Lower leg skin (tissue), 4 donors: ENCODE data around the gene BAD. TPM values are rescaled to one million over a fixed set of nuclear protein-coding genes. Genes with fewer than 3 reads are reported as not detected.

Experiments used
- DNase-seq, 2 donors: peaks; one replicate each; pipeline ENCODE4 v3.0.0-alpha.2; 2019; ENCODE audit warnings: low spot score in 2 of 2
- H3K4me3 ChIP-seq: fragments of 200-600 bp; sonication (generic); 2 replicates; pipeline ENCODE4 v1.5.1; 2017; ENCODE audit warnings: mild to moderate bottlenecking, low read depth; ENCODE audit not compliant: poor library complexity, severe bottlenecking
- POLR2A ChIP-seq, 2 donors: fragments of 450-650 bp; IDR thresholded peaks; one replicate each; pipeline ENCODE4 v1.6.1; 2016 to 2017; ENCODE audit warnings: antibody characterized with exemption in 2 of 2, mild to moderate bottlenecking in 1 of 2, moderate library complexity in 1 of 2
- WGBS, 2 donors: methylation state at CpG; one replicate each; pipeline ENCODE4 v1.1.5; 2018; 5-methylcytosine and 5-hydroxymethylcytosine counted together
- intact Hi-C: fragments of 100-400 bp; cut with DNase I; formaldehyde crosslinking; loops from one replicate; pipeline ENCODE4 v1.15.0; 2023; ENCODE audit warnings: low total_unique reads
- total RNA-seq, 4 donors: library from RNA; depleted of rRNA; stranded (reverse); fragments of >200 nt; gene quantifications; one replicate each; pipeline ENCODE4 v1.1.0, GENCODE V29; 2016
- TF ChIP-seq, protein P1 (sequence below), 3 donors: fragments of 450-650 bp; IDR thresholded peaks; one replicate each; pipeline ENCODE4 v1.5.1; 2016; ENCODE audit warnings: antibody characterized with exemption in 3 of 3, mild to moderate bottlenecking in 3 of 3, moderate library complexity in 2 of 3

The BAD gene
- total RNA-seq, 4 donors from 2014 or later, result 65.9 to 99.7 (median 89.4) TPM

GRCh38 chr11:64284962-64285884, 758 bp upstream of the BAD start, which contains the start of gene GPR137:
GPR137 (plus strand) TSS chr11:64285848; CDS start chr11:64286525, 677 bp downstream.
- H3K4me3 ChIP-seq, result peak within 1 kb of the TSS; percentile 85
- intact Hi-C loops, result no loop called here
- 0 to 1% methylated on average over 22 to 41 of the region's 102 CpGs for WGBS, 2 donors
- DNase-seq, result peak; percentile 78 to 97
- TF ChIP-seq, protein P1, sequence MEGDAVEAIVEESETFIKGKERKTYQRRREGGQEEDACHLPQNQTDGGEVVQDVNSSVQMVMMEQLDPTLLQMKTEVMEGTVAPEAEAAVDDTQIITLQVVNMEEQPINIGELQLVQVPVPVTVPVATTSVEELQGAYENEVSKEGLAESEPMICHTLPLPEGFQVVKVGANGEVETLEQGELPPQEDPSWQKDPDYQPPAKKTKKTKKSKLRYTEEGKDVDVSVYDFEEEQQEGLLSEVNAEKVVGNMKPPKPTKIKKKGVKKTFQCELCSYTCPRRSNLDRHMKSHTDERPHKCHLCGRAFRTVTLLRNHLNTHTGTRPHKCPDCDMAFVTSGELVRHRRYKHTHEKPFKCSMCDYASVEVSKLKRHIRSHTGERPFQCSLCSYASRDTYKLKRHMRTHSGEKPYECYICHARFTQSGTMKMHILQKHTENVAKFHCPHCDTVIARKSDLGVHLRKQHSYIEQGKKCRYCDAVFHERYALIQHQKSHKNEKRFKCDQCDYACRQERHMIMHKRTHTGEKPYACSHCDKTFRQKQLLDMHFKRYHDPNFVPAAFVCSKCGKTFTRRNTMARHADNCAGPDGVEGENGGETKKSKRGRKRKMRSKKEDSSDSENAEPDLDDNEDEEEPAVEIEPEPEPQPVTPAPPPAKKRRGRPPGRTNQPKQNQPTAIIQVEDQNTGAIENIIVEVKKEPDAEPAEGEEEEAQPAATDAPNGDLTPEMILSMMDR (IDR thresholded peaks at IDR 0.05), result no peak
- TF ChIP-seq POLR2A (IDR thresholded peaks at IDR 0.05), result no peak

DNA sequence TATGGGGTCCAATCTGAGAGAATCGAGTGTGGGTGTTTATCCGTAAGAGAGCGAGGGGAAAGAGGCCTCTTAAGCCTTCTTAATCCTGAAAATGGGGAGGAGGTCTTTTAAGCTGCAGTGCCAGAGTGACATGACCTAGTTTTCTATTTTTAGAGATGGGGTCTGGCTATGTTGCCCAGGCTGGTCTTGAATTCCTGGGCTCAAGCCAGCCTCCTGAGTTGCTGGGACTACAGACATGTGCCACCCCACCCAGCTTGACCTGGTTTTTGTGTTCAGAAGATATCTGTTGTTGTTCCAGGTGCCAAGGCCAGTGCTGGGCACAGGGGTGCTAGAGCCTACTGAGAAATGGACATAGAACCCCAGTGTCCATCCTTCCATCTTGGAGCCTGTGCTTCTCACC, 1.4 kb downstream of the BAD start:
- intact Hi-C loops, result no loop called here
- DNase-seq, result no peak
- TF ChIP-seq, protein P1 (IDR thresholded peaks at IDR 0.05), result no peak
- TF ChIP-seq POLR2A (IDR thresholded peaks at IDR 0.05), result no peak
- H3K4me3 ChIP-seq, result no peak overlapping the region
- WGBS, 2 donors, result 82 to 86% methylated on average over 3 of the region's 3 CpGs

DNA sequence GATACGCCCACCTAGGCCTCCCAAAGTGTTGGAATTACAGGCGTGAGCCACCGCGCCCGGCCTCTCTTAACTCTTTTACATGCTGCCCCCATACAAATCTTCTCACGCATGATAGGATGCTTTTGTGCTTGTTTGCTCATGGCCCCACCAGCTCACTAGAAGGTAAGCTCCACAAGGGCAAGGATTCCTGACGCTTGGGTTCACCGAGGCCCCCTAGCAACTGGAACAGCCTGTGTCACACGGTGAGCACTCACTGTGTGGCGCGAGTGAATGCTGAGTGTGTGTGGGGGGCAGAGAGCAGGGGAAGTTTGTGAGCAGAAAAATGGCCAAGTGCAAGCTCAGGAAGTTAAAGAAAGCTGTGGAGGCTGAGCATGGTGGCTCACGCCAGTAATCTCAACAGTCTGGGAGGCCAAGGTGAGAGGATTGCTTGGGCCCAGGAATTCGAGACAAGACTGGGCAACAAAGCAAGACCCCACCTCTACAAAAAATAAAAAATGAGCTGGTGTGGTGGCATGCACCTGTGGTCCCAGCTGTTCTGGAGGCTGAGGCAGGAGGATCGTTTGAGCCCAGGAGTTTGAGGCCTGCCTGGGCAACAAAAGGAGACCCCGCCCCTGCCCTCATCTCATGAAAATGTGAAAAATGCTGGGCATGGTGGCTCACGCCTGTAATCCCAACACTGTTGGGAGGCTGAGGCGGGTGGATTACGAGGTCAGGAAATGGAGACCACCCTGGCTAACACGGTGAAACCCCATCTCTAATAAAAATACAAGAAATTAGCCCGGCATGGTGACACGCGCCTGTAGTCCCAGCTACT, 2.3 kb downstream of the BAD start:
- intact Hi-C loops, result no loop called here
- DNase-seq, result no peak
- TF ChIP-seq, protein P1 (IDR thresholded peaks at IDR 0.05), result no peak
- TF ChIP-seq POLR2A (IDR thresholded peaks at IDR 0.05), result no peak
- 92 to 93% methylated on average over 22 of the region's 22 CpGs for WGBS, 2 donors
- no peak overlapping the region for H3K4me3 ChIP-seq

GRCh38 chr11:64278576-64279190, 5.8 kb downstream of the BAD start:
- WGBS, 2 donors, result 83 to 85% methylated on average over 8 of the region's 8 CpGs
- intact Hi-C loops, result no loop called here
- H3K4me3 ChIP-seq, result no peak overlapping the region
- TF ChIP-seq POLR2A (IDR thresholded peaks at IDR 0.05), result no peak
- TF ChIP-seq, protein P1 (IDR thresholded peaks at IDR 0.05), result no peak
- DNase-seq, result no peak

DNA sequence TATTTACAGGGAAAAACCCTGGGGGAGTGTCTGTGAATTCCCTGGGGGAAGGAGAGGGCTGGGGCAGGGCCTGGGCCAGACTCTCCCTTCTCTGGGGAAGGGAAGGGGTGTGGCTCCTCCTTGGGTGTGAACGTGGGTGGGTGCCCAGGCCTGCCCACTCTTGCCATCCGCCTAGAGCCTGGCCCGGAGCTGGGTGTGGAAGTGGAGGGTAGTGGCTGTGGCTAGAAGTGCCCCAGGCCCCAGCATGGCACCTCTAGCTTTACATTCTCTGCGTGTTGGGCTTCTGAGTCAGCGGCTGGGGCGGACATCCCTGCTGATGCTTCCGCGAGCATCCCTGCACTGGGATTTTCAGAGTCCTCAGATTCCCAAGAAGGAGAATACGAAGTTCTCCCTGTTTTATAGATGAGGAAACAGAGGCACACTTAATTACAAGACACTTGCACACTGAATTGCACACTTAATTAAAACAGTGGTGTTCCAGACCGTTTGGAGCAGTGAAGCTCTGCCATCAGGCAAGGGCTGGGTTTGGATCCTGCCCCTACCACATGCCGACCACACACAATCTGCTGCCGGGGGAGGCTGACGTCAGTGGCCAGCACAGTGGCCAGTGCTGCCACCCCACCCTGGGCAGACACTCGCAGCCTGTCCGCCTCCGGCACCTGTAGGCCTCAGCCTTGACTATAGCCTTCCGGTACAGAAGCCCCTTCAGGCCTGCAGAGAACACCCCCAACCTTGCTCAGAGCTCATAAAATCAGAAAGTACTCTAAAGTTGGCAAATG, 7.6 kb downstream of the BAD start:
- no peak overlapping the region for H3K4me3 ChIP-seq
- WGBS, 2 donors, result 41 to 46% methylated on average over 17 of the region's 17 CpGs
- TF ChIP-seq, protein P1 (IDR thresholded peaks at IDR 0.05), result no peak
- no peak for TF ChIP-seq POLR2A (IDR thresholded peaks at IDR 0.05)
- no peak for DNase-seq
- intact Hi-C loops, result no loop called here
